ENCODE results near the gene ATP10A. TPM values are rescaled to one million over a fixed set of nuclear protein-coding genes. Genes with fewer than 3 reads are reported as not detected.

The ATP10A gene
- total RNA-seq, 1 experiment from 2014 or later: not detected

DNA sequence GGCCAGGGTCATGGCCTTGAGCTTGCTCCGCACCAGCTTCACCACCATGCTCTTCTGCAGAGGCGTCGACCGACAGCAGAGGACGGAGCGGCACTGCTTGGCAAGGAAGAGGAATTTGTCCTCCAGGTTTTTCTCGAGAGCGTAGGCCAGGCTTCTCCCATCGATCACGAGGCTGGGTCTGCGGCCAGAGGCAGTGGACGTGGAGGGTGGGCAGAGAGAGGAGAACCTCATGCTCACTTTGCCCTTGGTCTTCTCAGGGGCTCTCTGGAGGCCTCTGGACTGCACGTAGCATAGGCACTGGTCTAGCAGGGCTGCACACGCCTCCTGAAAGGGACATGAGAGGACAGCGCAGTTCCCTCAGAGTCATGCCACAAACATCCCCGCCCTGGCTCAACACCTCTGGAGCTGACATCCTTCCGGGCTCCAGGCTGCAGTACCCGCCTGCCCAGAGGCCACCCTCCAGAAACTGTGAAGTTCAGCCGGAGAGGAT is 168.3 kb downstream of the ATP10A start:
- no peak overlapping the region for H3K9ac ChIP-seq (ENCODE audit: low read length)
- H3K27ac ChIP-seq (ENCODE audit: low read length): no peak overlapping the region
- no peaks in the 10 kb centered on the region for H3K79me2 ChIP-seq (ENCODE audit: low read length)
- no peaks in the 10 kb centered on the region for H3K4me1 ChIP-seq (ENCODE audit: low read length)
- H3K27me3 ChIP-seq (ENCODE audit: low read length): no peaks in the 10 kb centered on the region
- no peak overlapping the region for H2AFZ ChIP-seq (ENCODE audit: low read length)
- no peak overlapping the region for H3K4me3 ChIP-seq (ENCODE audit: low read length)
- no peaks in the 10 kb centered on the region for H4K20me1 ChIP-seq (ENCODE audit: insufficient read depth, low read depth, low read length)
- no peak overlapping the region for H3K4me2 ChIP-seq (ENCODE audit: low read depth, low read length, poor library complexity, severe bottlenecking)
- H3K9me3 ChIP-seq (ENCODE audit: low read length): peaks cover 41% of the 10 kb centered on the region
- H3K9me2 ChIP-seq (replicated peaks; ENCODE audit: insufficient read depth, low read length): no peaks in the 10 kb centered on the region
- no peaks in the 10 kb centered on the region for H3K36me3 ChIP-seq (ENCODE audit: insufficient read depth, low read length)
- no peak for DNase-seq

DNA sequence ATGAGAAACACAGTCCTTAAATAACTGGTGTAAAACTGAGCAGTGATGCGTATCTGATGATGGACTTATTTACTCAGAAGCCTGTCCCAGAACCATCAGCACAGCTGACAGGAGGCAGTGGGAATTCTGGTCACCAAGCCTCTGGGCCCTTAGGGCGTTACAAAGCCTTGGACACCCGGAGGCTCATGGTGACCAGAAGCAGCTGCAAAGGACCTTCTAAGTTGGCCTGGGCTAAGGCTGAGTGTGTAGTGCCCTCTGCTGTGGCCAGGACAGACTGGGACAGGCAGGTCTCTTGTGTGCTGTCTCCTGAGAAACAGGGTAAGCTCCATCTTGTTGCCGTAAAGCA is 168.9 kb downstream of the ATP10A start:
- no peaks in the 10 kb centered on the region for H3K79me2 ChIP-seq (ENCODE audit: low read length)
- no peaks in the 10 kb centered on the region for H3K9me2 ChIP-seq (replicated peaks; ENCODE audit: insufficient read depth, low read length)
- no peak overlapping the region for H3K27ac ChIP-seq (ENCODE audit: low read length)
- no peaks in the 10 kb centered on the region for H3K4me1 ChIP-seq (ENCODE audit: low read length)
- no peak overlapping the region for H2AFZ ChIP-seq (ENCODE audit: low read length)
- H4K20me1 ChIP-seq (ENCODE audit: insufficient read depth, low read depth, low read length): no peaks in the 10 kb centered on the region
- no peaks in the 10 kb centered on the region for H3K27me3 ChIP-seq (ENCODE audit: low read length)
- H3K4me3 ChIP-seq (ENCODE audit: low read length): no peak overlapping the region
- peaks cover 41% of the 10 kb centered on the region for H3K9me3 ChIP-seq (ENCODE audit: low read length)
- no peak overlapping the region for H3K9ac ChIP-seq (ENCODE audit: low read length)
- no peaks in the 10 kb centered on the region for H3K36me3 ChIP-seq (ENCODE audit: insufficient read depth, low read length)
- DNase-seq: no peak
- H3K4me2 ChIP-seq (ENCODE audit: low read depth, low read length, poor library complexity, severe bottlenecking): no peak overlapping the region

DNA sequence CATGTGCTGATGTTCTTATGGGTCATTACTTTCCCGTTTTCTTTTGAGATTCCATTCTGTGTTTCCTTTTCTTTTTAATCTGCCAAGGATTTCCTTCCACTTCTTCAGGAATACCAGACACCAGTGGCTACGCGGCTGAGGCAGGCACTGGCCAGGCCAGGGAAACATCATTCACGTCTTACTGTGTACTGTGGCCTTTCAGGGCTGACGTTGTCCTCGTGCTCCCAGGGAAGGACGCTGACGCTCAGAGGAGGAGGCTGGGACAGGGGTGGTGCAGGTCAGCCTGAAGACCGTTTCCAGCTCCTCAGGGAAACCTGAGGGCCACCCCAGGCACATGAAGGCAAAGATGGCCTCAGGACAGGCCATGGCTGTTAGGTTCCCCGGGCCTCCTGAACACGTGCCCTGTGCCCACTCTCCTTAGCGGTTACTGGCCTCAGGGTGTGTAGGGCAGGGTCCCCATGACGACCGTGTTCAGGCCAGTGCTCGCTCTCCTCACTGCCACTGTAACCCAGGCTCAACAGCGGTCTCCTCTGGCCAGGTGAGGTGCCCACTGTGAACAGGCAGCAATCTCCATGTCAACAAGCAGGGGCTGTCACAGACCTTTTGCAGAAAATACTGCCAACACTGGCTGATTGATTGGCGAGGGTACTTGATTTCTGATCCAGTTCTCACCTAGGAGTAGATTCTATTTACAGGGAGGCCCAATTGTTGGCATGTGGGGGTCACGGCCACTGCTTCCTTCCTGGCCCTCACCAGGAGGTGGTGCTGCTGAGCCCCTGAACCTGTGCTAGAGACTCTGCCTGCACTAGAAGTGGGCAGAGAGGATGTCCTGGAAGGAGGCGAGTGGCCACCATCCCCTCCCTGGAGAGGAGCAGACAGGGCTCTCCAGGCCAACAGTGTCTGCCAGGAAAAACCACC is 169.5 kb downstream of the ATP10A start:
- Histone ChIP-seq H3K27ac (ENCODE audit: low read length) (no peak overlapping the region), H4K20me1 (ENCODE audit: insufficient read depth, low read depth, low read length) (no peaks in the 10 kb centered on the region), H3K79me2 (ENCODE audit: low read length) (no peaks in the 10 kb centered on the region), H3K36me3 (ENCODE audit: insufficient read depth, low read length) (no peaks in the 10 kb centered on the region), H3K4me1 (ENCODE audit: low read length) (no peaks in the 10 kb centered on the region), H3K27me3 (ENCODE audit: low read length) (no peaks in the 10 kb centered on the region), H3K4me3 (ENCODE audit: low read length) (no peak overlapping the region), H3K9me2 (replicated peaks; ENCODE audit: insufficient read depth, low read length) (no peaks in the 10 kb centered on the region), H3K9me3 (ENCODE audit: low read length) (peaks cover 41% of the 10 kb centered on the region), H3K9ac (ENCODE audit: low read length) (no peak overlapping the region), H2AFZ (ENCODE audit: low read length) (no peak overlapping the region), H3K4me2 (ENCODE audit: low read depth, low read length, poor library complexity, severe bottlenecking) (no peak overlapping the region)
- no peak for DNase-seq

- Histone ChIP-seq H3K4me3 (ENCODE audit: low read length) (no peak overlapping the region), H3K27ac (ENCODE audit: low read length) (no peak overlapping the region), H4K20me1 (ENCODE audit: insufficient read depth, low read depth, low read length) (no peaks in the 10 kb centered on the region), H3K9me3 (ENCODE audit: low read length) (peaks cover 37% of the 10 kb centered on the region), H2AFZ (ENCODE audit: low read length) (no peak overlapping the region), H3K79me2 (ENCODE audit: low read length) (no peaks in the 10 kb centered on the region), H3K9ac (ENCODE audit: low read length) (no peak overlapping the region), H3K9me2 (replicated peaks; ENCODE audit: insufficient read depth, low read length) (no peaks in the 10 kb centered on the region), H3K4me2 (ENCODE audit: low read depth, low read length, poor library complexity, severe bottlenecking) (no peak overlapping the region), H3K27me3 (ENCODE audit: low read length) (no peaks in the 10 kb centered on the region), H3K36me3 (ENCODE audit: insufficient read depth, low read length) (no peaks in the 10 kb centered on the region), H3K4me1 (ENCODE audit: low read length) (no peaks in the 10 kb centered on the region)
- DNase-seq: no peak
Measured at GRCh38 chr15:25691544-25692430, 171.3 kb downstream of the ATP10A start.

GRCh38 chr15:25690673-25691543 is 172.2 kb downstream of the ATP10A start:
- Histone ChIP-seq H3K4me3 (ENCODE audit: low read length) (no peak overlapping the region), H4K20me1 (ENCODE audit: insufficient read depth, low read depth, low read length) (no peaks in the 10 kb centered on the region), H3K4me2 (ENCODE audit: low read depth, low read length, poor library complexity, severe bottlenecking) (no peak overlapping the region), H3K9me3 (ENCODE audit: low read length) (peaks cover 36% of the 10 kb centered on the region), H3K9me2 (replicated peaks; ENCODE audit: insufficient read depth, low read length) (no peaks in the 10 kb centered on the region), H2AFZ (ENCODE audit: low read length) (no peak overlapping the region), H3K9ac (ENCODE audit: low read length) (no peak overlapping the region), H3K36me3 (ENCODE audit: insufficient read depth, low read length) (no peaks in the 10 kb centered on the region), H3K27me3 (ENCODE audit: low read length) (no peaks in the 10 kb centered on the region), H3K79me2 (ENCODE audit: low read length) (no peaks in the 10 kb centered on the region), H3K27ac (ENCODE audit: low read length) (no peak overlapping the region), H3K4me1 (ENCODE audit: low read length) (no peaks in the 10 kb centered on the region)
- no peak for DNase-seq

DNA sequence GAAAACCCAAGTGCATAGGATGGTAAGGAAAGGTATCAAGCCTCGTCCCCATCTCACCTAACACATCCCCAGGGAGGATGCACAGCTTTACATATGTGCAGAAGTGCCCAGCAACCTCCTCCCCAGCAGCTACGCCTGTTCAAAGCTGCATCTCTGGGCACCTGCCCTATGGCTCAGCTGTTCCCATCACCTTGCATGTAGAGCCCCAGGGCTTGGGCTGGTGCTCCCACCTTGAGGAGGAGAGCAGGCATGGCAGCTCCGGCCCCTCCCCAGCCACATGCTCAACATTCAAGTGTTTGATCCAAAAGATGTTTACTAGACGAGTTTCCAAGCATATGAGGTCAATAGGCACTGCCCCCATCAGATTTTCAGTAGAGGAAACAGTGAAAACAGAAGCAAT is 173.5 kb downstream of the ATP10A start:
- no peaks in the 10 kb centered on the region for H4K20me1 ChIP-seq (ENCODE audit: insufficient read depth, low read depth, low read length)
- no peak for DNase-seq
- no peaks in the 10 kb centered on the region for H3K27me3 ChIP-seq (ENCODE audit: low read length)
- H3K4me1 ChIP-seq (ENCODE audit: low read length): no peaks in the 10 kb centered on the region
- H2AFZ ChIP-seq (ENCODE audit: low read length): no peak overlapping the region
- no peaks in the 10 kb centered on the region for H3K9me2 ChIP-seq (replicated peaks; ENCODE audit: insufficient read depth, low read length)
- H3K27ac ChIP-seq (ENCODE audit: low read length): no peak overlapping the region
- no peaks in the 10 kb centered on the region for H3K79me2 ChIP-seq (ENCODE audit: low read length)
- no peak overlapping the region for H3K9ac ChIP-seq (ENCODE audit: low read length)
- H3K4me2 ChIP-seq (ENCODE audit: low read depth, low read length, poor library complexity, severe bottlenecking): no peak overlapping the region
- no peaks in the 10 kb centered on the region for H3K36me3 ChIP-seq (ENCODE audit: insufficient read depth, low read length)
- H3K4me3 ChIP-seq (ENCODE audit: low read length): no peak overlapping the region
- peaks cover 30% of the 10 kb centered on the region; the same call in 1 of the 2 replicates for H3K9me3 ChIP-seq (ENCODE audit: low read length)

GRCh38 chr15:25688166-25688565 is 175.0 kb downstream of the ATP10A start:
- no peaks in the 10 kb centered on the region for H4K20me1 ChIP-seq (ENCODE audit: insufficient read depth, low read depth, low read length)
- DNase-seq: no peak
- H3K9ac ChIP-seq (ENCODE audit: low read length): no peak overlapping the region
- H3K79me2 ChIP-seq (ENCODE audit: low read length): no peaks in the 10 kb centered on the region
- no peak overlapping the region for H3K27ac ChIP-seq (ENCODE audit: low read length)
- H3K36me3 ChIP-seq (ENCODE audit: insufficient read depth, low read length): no peaks in the 10 kb centered on the region
- no peaks in the 10 kb centered on the region for H3K4me1 ChIP-seq (ENCODE audit: low read length)
- H3K4me3 ChIP-seq (ENCODE audit: low read length): no peak overlapping the region
- peaks cover 17% of the 10 kb centered on the region; the same call in 1 of the 2 replicates for H3K9me3 ChIP-seq (ENCODE audit: low read length)
- no peaks in the 10 kb centered on the region for H3K27me3 ChIP-seq (ENCODE audit: low read length)
- no peaks in the 10 kb centered on the region for H3K9me2 ChIP-seq (replicated peaks; ENCODE audit: insufficient read depth, low read length)
- no peak overlapping the region for H3K4me2 ChIP-seq (ENCODE audit: low read depth, low read length, poor library complexity, severe bottlenecking)
- no peak overlapping the region for H2AFZ ChIP-seq (ENCODE audit: low read length)

All from Karpas-422 (cell line).